ENCODE data around the gene PTPRG. TPM values are rescaled to one million over a fixed set of nuclear protein-coding genes. Genes with fewer than 3 reads are reported as not detected.

The PTPRG gene
- total RNA-seq, 1 experiment from 2014 or later: 32.1 TPM

DNA sequence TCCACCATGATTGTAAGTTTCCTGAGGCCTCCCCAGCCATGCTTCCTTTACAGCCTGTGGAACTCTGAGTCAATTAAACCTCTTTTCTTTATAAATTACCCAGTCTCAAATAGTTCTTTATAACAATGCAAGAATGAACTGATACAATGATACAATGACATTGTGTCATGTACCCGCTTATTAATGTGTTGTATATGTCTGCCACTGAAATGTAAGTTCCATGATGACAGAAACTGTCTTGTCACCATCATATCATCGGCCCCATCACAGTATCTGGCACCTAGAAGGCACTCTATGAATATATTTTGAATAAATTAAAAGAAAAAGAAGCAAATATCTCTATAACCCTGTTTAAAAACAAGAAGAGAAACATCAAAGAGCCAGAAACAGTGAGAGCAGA, 782.4 kb downstream of the PTPRG start:
- no peak for ATAC-seq
- ChIA-PET CTCF (no interaction called here), POLR2A (no interaction called here), RAD21 (ENCODE audit: low non-redundant PET in 1 of 2, low total read pairs in 2 of 2, uncharacterized antibody in 2 of 2, unreplicated experiment in 2 of 2) (no interaction called here)
- no peaks in the 10 kb centered on the region for H3K36me3 ChIP-seq (ENCODE audit: control insufficient read depth in 1 of 2, insufficient read depth in 2 of 2, low read length in 2 of 2)
- H3K4me3 ChIP-seq (replicated peaks in 1 of 2; ENCODE audit: low read depth in 1 of 2, low read length in 2 of 2): no peak overlapping the region
- no peaks in the 10 kb centered on the region for H3K4me1 ChIP-seq (ENCODE audit: control insufficient read depth in 1 of 2, insufficient read depth in 2 of 2, low read length in 2 of 2)
- H3K9ac ChIP-seq (ENCODE audit: low read length): no peak overlapping the region
- H3K27ac ChIP-seq (ENCODE audit: low read depth, low read length): no peak overlapping the region
- no peaks in the 10 kb centered on the region for H3K9me2 ChIP-seq (ENCODE audit: insufficient read depth)
- no peak for DNase-seq (ENCODE audit: low read depth, low spot score)
- TF ChIP-seq ELF1 (IDR thresholded peaks at IDR 0.05; ENCODE audit: borderline replicate concordance, low read depth) (no peak), CBX3 (IDR thresholded peaks at IDR 0.05; ENCODE audit: low read depth) (no peak), EGR1 (IDR thresholded peaks at IDR 0.05; ENCODE audit: low read depth) (no peak), MAX (IDR thresholded peaks at IDR 0.05) (no peak), EZH2phosphoT487 (IDR thresholded peaks at IDR 0.05; ENCODE audit: borderline replicate concordance) (no peak), SIN3A (IDR thresholded peaks at IDR 0.05; ENCODE audit: low read depth) (no peak)
- H3K79me2 ChIP-seq (ENCODE audit: insufficient read depth, low read length): no peaks in the 10 kb centered on the region
- no peaks in the 10 kb centered on the region for H3K9me3 ChIP-seq (ENCODE audit: control insufficient read depth in 1 of 2, insufficient read depth in 1 of 2, low read depth in 1 of 2, low read length in 2 of 2)
- peaks cover 18% of the 10 kb centered on the region for H3K27me3 ChIP-seq (ENCODE audit: insufficient read depth, low read length)
- H3K4me2 ChIP-seq (ENCODE audit: low read length): no peak overlapping the region
- no peak overlapping the region for H2AFZ ChIP-seq (ENCODE audit: low read depth, low read length, poor library complexity, severe bottlenecking)
- BruUV-seq (replicated peaks): no TSS peak
- intact Hi-C loops (cut with micrococcal nuclease): no loop called here
- H4K20me1 ChIP-seq (ENCODE audit: insufficient read depth): no peaks in the 10 kb centered on the region
